Measurements from ENCODE around the gene AP3S2.

DNA sequence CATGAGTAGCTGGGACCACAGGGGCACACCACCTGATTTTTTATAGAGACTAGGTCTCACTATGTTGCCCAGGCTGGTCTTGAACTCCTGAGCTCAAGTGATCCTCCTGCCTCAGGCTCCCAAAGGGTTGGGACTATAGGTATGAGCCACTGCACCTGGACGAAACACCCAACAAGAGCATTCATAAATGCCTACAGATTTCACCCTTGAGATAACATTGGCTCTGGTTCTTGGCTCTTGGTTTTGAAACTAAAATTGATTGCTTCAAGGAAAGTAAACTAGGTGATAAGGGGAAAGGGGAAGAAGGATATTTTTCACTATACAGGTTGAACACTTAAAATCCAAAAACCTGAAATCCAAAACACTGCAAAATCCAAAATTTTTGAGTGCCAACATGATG lies 10.3 kb downstream of the AP3S2 start:
- TF ChIP-seq, protein P1, sequence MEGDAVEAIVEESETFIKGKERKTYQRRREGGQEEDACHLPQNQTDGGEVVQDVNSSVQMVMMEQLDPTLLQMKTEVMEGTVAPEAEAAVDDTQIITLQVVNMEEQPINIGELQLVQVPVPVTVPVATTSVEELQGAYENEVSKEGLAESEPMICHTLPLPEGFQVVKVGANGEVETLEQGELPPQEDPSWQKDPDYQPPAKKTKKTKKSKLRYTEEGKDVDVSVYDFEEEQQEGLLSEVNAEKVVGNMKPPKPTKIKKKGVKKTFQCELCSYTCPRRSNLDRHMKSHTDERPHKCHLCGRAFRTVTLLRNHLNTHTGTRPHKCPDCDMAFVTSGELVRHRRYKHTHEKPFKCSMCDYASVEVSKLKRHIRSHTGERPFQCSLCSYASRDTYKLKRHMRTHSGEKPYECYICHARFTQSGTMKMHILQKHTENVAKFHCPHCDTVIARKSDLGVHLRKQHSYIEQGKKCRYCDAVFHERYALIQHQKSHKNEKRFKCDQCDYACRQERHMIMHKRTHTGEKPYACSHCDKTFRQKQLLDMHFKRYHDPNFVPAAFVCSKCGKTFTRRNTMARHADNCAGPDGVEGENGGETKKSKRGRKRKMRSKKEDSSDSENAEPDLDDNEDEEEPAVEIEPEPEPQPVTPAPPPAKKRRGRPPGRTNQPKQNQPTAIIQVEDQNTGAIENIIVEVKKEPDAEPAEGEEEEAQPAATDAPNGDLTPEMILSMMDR (IDR thresholded peaks at IDR 0.05), result no peak
- no peak for TF ChIP-seq POLR2A (IDR thresholded peaks at IDR 0.05)
